GM18505 (cell line): ENCODE measurements around the gene TRIP6.
"Not testable (repeated sequence)": the region's sequence is repeated elsewhere in the genome, so short reads cannot be mapped to it uniquely, and the experiment has no call there.

Experiments
- ATAC-seq: cut with Tn5 transposase; IDR thresholded peaks from one replicate; pipeline ENCODE4 v1.9.1; 2021; ENCODE audit not compliant: unreplicated experiment
- POLR2A ChIP-seq: IDR thresholded peaks from 4 replicates; pipeline ENCODE4 v1.6.1; 2011; ENCODE audit warnings: borderline replicate concordance; ENCODE audit not compliant: insufficient read depth, insufficient read length; ENCODE audit errors: extremely low read depth

TRIP6 gene

DNA sequence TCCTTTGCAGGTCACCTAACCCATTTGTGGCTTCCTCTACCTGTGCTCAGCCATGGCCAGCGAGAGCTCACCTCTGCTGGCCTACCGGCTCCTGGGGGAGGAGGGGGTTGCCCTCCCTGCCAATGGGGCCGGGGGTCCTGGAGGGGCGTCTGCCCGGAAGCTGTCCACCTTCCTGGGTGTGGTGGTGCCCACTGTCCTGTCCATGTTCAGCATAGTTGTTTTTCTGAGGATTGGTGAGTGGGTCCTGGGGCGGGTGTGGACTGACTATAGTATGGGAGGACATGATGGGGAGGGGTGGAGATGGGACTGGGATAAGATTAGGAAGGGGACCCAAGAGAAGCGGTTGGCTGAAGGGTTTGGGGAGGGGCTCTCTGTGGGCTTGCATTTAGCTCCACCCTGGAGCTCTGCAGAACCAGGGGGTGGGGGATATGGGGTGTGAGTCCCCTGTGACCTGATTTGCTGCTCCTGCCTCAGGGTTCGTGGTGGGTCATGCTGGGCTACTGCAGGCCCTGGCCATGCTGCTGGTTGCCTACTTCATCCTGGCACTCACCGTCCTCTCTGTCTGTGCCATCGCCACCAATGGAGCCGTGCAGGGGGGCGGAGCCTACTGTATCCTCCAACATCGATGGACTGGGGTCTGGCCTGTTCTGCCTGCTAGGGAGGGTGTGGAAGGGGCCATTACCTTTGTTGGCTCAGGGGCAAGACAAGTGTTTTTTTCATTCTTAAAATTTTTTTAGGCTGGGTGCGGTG, 12.9 kb upstream of the TRIP6 start:
- TF ChIP-seq POLR2A = no peak
- no peak for ATAC-seq

DNA sequence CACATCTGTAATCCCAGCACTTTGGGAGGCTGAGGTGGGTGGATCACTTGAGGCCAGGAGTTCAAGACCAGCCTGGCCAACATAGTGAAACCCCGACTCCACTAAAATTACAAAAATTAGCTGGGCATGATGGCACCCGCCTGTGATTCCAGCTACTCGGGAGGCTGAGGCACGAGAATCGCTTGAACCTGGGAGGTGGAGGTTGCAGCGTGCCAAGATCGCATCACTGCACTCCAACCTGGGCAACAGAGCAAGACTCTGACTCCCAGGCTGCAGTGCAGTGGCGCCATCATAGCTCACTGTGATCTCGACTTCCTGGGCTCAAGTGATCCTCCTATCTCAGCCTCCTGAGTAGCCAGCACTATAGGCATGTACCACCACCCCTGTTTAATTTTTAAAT, 12.3 kb upstream of the TRIP6 start:
- not testable (repeated sequence) for ATAC-seq

DNA sequence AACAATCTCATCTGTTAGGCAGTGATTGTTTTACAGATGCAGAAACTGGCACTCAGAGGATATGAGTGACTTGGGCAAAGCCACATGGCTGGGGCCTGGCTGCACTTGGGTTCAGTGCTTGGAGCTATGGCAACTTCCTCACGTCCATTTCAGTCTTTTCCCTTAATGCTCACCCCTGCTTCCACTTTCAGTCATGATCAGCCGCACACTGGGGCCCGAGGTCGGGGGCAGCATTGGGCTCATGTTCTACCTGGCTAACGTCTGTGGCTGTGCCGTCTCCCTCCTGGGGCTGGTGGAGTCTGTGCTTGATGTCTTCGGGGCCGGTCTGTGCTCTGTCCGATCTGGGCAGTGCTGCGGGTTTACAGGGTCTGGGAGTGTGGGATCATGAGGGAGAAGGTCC, 11.7 kb upstream of the TRIP6 start:
- ATAC-seq = no peak
- TF ChIP-seq POLR2A = no peak

DNA sequence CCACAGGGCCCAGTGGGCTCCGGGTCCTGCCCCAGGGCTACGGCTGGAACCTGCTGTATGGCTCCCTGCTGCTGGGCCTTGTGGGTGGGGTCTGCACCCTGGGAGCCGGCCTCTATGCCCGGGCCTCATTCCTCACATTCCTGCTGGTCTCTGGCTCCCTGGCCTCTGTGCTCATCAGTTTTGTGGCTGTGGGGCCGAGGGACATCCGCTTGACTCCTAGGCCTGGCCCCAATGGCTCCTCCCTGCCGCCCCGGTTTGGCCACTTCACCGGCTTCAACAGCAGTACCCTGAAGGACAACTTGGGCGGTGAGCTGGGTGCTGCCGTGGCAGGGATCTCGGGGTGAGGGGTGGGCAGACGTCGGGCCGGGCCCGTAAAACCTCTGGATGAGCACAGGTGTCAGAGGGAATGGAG, 10.3 kb upstream of the TRIP6 start:
- no peak for ATAC-seq
- no peak for TF ChIP-seq POLR2A

DNA sequence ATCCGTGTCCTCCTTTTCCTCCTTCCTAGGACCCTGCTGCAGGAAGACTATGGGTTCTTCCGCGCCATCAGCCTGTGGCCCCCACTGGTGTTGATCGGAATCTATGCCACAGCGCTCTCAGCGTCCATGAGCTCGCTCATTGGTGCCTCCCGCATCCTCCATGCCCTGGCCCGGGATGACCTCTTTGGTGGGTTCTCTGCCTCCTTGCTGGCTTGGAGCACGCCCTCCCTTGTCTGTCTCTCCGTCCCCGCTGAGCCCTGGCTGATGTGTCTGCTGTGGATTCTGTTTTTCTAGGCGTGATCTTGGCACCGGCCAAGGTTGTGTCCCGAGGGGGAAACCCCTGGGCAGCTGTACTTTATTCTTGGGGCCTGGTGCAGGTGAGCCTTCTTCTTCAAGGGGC, 7.3 kb upstream of the TRIP6 start:
- no peak for ATAC-seq

DNA sequence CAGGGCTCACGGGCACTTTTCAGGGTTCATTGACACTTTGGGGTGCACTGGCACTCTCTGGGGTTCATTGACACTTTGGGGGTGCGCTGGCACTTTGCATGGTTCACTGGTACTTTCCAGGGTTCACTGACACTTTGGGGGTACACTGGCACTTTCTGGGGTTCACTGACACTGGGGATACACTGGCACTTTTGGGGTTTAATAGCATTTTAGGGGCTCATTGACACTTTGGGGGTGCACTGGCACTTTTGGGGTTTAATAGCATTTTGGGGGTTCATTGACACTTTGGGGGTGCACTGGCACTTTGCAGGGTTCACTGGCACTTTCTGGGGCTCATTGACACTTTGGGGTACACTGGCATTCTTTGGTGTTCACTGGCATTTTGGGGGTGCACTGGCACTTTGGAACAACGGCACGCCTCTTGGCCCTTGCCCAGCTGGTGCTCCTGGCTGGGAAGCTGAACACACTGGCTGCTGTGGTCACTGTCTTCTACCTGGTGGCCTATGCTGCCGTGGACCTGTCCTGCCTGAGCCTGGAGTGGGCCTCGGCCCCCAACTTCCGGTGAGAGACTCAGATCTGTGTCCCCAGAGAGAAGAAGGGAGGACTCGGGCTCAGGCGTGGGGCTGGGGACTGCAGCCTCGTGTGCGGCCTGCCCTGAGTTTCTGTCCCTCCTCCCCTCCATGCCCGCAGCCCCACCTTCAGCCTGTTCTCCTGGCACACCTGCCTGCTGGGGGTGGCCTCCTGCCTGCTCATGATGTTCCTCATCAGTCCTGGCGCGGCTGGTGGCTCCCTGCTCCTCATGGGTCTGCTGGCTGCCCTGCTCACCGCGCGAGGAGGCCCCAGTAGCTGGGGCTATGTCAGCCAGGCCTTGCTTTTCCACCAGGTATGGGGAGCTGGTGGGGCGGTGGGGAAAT, 6.2 kb upstream of the TRIP6 start:
- no peak for ATAC-seq
- TF ChIP-seq POLR2A = no peak

More for the DNA sequence above, 7.3 kb upstream of the TRIP6 start:
- TF ChIP-seq POLR2A = no peak

DNA sequence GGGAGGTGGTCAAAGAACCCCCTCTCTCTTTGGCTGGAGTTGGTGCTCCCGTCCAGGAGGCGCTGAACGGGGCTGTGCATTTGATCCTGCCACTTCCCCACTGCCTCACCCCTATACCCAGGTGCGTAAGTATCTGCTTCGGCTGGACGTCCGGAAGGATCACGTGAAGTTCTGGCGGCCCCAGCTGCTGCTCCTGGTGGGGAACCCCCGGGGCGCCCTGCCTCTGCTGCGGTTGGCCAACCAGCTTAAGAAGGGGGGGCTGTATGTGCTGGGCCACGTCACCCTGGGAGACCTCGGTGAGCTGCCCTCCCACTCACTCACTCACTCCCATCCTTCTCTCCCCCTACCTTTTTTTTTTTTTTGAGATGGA, 5.6 kb upstream of the TRIP6 start:
- no peak for TF ChIP-seq POLR2A
- ATAC-seq = no peak

DNA sequence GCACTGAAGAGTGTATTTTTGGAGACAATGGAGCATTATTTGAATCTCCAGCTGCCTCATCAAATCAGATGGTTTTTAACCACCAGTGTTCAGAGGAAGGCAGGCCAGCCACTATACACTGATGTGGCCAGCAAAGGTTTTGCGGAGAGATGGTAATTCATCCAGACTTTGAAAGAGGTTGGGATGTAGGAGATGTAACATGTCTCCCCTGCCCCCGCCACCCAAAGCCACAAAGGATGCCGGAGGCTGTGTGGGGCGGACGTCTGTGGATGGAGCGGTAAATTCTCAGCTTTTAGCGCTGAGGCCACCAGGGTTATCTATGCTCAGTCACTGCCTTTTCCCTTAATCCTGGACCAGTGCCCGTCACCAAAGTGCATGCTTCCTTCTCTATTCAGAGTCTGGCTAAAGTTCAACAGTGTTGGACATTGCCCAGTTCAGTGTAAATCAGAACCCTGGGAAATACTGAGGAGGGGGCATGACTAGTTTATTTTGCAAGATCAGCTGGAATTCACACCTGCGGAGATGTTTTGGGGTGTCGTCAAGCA, 3.7 kb upstream of the TRIP6 start:
- no peak for TF ChIP-seq POLR2A
- ATAC-seq = no peak

DNA sequence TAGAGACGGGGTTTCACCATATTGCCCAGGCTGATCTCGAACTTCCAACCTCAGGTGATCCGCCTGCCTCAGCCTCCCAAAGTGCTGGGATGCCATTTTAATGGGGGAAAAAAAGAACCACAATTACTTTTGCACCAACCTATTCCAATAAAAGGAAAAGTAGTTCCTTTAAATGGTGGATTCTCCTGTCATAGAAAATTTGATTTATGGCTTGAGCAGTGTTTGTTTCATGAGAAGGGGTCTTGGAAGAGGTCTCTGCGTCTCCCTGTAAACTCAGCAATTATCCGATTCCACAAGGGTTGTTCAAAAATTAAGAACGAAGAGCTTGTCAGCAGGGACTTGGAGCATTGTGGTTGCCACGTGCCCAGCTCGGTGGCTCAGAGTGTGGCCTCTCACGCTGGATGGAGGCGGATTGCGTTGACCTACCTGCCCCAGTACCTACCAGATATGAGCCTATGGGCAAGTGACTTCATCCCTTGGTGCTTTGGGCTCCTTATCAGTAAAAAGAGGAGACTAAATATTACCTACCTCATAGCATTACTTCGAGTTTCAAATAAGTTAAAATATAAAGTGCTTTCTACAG, 2.8 kb upstream of the TRIP6 start:
- no peak for TF ChIP-seq POLR2A
- ATAC-seq = no peak

DNA sequence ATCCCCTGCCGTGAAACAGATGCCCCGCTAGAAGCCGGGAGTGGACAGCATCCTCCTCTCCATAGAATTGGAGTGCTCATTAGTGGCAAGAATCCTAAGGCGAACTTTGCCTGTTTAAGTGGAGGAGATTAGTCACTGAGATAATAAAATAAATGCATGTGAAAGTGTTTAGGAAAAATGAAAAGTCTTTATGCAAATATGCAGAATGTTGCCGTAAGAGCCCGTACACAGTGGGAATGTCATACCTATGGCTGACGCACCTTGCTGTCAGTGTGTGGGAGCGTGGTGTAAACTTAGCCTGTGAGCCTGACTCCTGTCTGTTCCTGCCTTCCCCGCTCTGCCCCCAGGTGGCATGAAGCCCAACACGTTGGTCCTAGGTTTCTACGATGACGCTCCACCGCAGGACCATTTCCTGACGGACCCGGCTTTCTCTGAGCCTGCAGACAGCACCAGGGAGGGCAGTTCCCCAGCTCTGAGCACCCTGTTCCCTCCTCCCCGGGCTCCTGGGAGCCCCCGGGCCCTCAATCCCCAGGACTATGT, 1.7 kb upstream of the TRIP6 start:
- no peak for ATAC-seq
- no peak for TF ChIP-seq POLR2A

DNA sequence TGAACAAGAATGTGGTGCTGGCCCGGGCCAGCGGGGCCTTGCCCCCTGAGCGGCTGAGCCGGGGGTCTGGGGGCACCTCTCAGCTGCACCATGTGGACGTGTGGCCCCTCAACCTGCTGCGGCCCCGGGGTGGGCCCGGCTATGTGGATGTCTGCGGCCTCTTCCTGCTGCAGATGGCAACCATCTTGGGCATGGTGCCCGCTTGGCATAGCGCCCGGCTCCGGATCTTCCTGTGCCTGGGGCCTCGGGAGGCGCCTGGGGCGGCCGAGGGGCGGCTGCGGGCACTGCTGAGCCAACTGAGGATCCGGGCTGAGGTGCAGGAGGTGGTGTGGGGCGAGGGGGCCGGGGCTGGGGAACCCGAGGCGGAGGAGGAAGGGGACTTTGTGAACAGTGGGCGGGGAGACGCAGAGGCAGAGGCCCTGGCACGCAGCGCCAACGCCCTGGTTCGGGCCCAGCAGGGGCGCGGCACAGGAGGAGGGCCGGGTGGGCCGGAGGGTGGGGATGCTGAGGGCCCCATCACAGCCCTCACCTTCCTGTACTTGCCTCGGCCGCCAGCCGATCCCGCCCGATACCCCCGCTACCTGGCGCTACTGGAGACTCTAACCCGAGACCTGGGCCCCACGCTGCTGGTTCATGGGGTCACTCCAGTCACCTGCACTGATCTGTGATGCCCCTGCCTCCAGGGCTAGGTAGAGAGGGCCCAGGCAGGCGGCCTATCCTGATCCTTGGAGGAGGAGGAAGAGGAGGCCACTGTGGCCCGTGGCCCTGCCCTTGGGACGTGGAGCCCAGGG, 1.1 kb upstream of the TRIP6 start:
- no peak for TF ChIP-seq POLR2A
- no peak for ATAC-seq

DNA sequence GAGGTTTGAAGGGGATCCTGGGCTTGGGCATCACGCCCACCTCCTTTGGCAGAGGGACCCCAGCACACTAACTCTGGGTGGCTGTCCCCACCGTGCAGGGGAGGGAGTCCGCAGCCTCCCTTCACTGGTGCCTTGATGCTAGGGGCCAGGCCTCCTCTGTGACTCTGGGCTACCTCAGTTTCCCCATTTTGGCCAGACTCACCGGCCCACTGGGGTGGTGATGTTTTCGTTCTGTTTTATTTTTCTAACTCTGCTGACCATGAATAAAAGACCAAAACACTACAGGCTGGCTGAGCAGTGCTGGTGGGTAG, 503 bp upstream of the TRIP6 start:
- TF ChIP-seq POLR2A = no peak
- ATAC-seq = no peak
